SK-N-SH (cell line): ENCODE results near the gene RPS6KC1. TPM values are rescaled to one million over a fixed set of nuclear protein-coding genes. Genes with fewer than 3 reads are reported as not detected.
"Not testable (repeated sequence)": the region's sequence is repeated elsewhere in the genome, so short reads cannot be mapped to it uniquely, and the experiment has no call there.

Experiments used
- CTCF ChIA-PET: fragments of 300-600, 350-600 bp; formaldehyde crosslinking; extraction: SDS; loops from one replicate; lab custom pipeline; 2021; lab: Yijun Ruan, JAX
- POLR2A ChIA-PET: fragments of 350-600 bp; sonication (Branson Sonifier 250); formaldehyde crosslinking; extraction: SDS; loops from one replicate; lab custom pipeline; 2020; ENCODE audit warnings: antibody characterized with exemption, inconsistent platforms; lab: Yijun Ruan, JAX
- DNase-seq: peaks from one replicate; pipeline ENCODE4 v3.0.0; 2012
- H2AFZ ChIP-seq: fragments of 200-600 bp; sonication (generic); 2 replicates; pipeline ENCODE4 v1.8.1; 2016; ENCODE audit warnings: antibody characterized with exemption, mild to moderate bottlenecking, low read depth
- H3F3A ChIP-seq: fragments of 200-600 bp; sonication (generic); replicated peaks from 2 replicates; pipeline ENCODE3; 2016; ENCODE audit warnings: antibody characterized with exemption, mild to moderate bottlenecking; ENCODE audit not compliant: insufficient read depth
- H3K27ac ChIP-seq, 2 experiments: fragments of 200-500 bp in 1 of 2; fragments of 200-600 bp in 1 of 2; sonication (Bioruptor generic) in 1 of 2; sonication (generic), shearing (Covaris generic) in 1 of 2; 2 replicates each; pipeline versions ENCODE4 v1.5.1 to v1.6.1; 2014 to 2016; ENCODE audit warnings: low read depth in 2 of 2, inconsistent platforms in 1 of 2, low read length in 1 of 2, mild to moderate bottlenecking in 1 of 2, mixed read lengths in 1 of 2
- H3K27me3 ChIP-seq: fragments of 200-600 bp; sonication (generic), shearing (Covaris generic); 2 replicates; pipeline ENCODE4 v1.6.1; 2016; ENCODE audit warnings: mixed run types; ENCODE audit not compliant: insufficient read depth
- H3K36me3 ChIP-seq, 2 experiments: fragments of 200-500 bp in 1 of 2; fragments of 200-600 bp in 1 of 2; sonication (Bioruptor generic) in 1 of 2; sonication (generic) in 1 of 2; replicated peaks in 1 of 2; 2 replicates each; pipeline versions ENCODE3 to v1.5.1; 2014 to 2016; ENCODE audit warnings: low read length in 1 of 2, mild to moderate bottlenecking in 1 of 2; ENCODE audit not compliant: insufficient read depth in 2 of 2, control insufficient read depth in 1 of 2
- H3K4me1 ChIP-seq, 2 experiments: fragments of 200-500 bp in 1 of 2; fragments of 200-600 bp in 1 of 2; sonication (Bioruptor generic) in 1 of 2; sonication (generic), shearing (Covaris generic) in 1 of 2; 2 replicates each; pipeline versions ENCODE4 v1.5.1 to v1.6.1; 2014 to 2016; ENCODE audit warnings: low read depth in 1 of 2, low read length in 1 of 2, mixed run types in 1 of 2; ENCODE audit not compliant: insufficient read depth in 2 of 2, control insufficient read depth in 1 of 2
- H3K4me2 ChIP-seq: fragments of 200-600 bp; sonication (generic), shearing (Covaris generic); 2 replicates; pipeline ENCODE4 v1.6.1; 2017; ENCODE audit warnings: mixed run types
- H3K4me3 ChIP-seq, 2 experiments: fragments of 200-500 bp in 1 of 2; fragments of 200-600 bp in 1 of 2; sonication (Bioruptor generic) in 1 of 2; sonication (generic), shearing (Covaris generic) in 1 of 2; 2 replicates each; pipeline versions ENCODE4 v1.5.1 to v1.8.1; 2014 to 2016; ENCODE audit warnings: low read depth in 2 of 2, inconsistent platforms in 1 of 2, low read length in 1 of 2, mild to moderate bottlenecking in 1 of 2, mixed read lengths in 1 of 2, moderate library complexity in 1 of 2
- H3K79me2 ChIP-seq: fragments of 200-600 bp; sonication (generic); 2 replicates; pipeline ENCODE4 v1.8.1; 2017; ENCODE audit warnings: mild to moderate bottlenecking; ENCODE audit not compliant: insufficient read depth
- H3K9ac ChIP-seq: fragments of 200-600 bp; sonication (generic); 2 replicates; pipeline ENCODE4 v1.6.1; 2017; ENCODE audit warnings: mixed run types
- H3K9me2 ChIP-seq: fragments of 200-600 bp; sonication (generic); 2 replicates; pipeline ENCODE4 v1.6.1; 2017; ENCODE audit warnings: mixed run types
- H3K9me3 ChIP-seq: fragments of 200-600 bp; sonication (generic); 2 replicates; pipeline ENCODE4 v1.6.1; 2017; ENCODE audit warnings: mixed run types, mild to moderate bottlenecking, moderate library complexity
- H4K20me1 ChIP-seq: fragments of 200-600 bp; sonication (generic); 2 replicates; pipeline ENCODE4 v1.6.1; 2017; ENCODE audit warnings: mild to moderate bottlenecking, mixed run types; ENCODE audit not compliant: insufficient read depth
- CHD2 ChIP-seq: fragments of 150-350 bp; IDR thresholded peaks from 2 replicates; pipeline ENCODE4 v1.6.1; 2018; ENCODE audit warnings: low read length; ENCODE audit not compliant: partially characterized antibody
- CTCF ChIP-seq: fragments of 200-600 bp; sonication (generic); IDR thresholded peaks from 2 replicates; pipeline ENCODE4 v1.6.1; 2017; ENCODE audit warnings: antibody characterized with exemption, mild to moderate bottlenecking, moderate library complexity
- EP300 ChIP-seq, 2 experiments: IDR thresholded peaks; 2 replicates each; pipeline versions ENCODE4 v1.4.0 to v1.6.1; 2012; ENCODE audit warnings: borderline replicate concordance in 1 of 2, low read depth in 1 of 2, low read length in 1 of 2
- GABPA ChIP-seq: IDR thresholded peaks from 2 replicates; pipeline ENCODE4 v1.4.0; 2012; ENCODE audit warnings: low read depth, mild to moderate bottlenecking
- JUND ChIP-seq: IDR thresholded peaks from 2 replicates; pipeline ENCODE4 v1.4.0; 2012
- MAX ChIP-seq: IDR thresholded peaks from 2 replicates; pipeline ENCODE4 v1.4.0; 2012; ENCODE audit warnings: low read depth
- MXI1 ChIP-seq: IDR thresholded peaks from 2 replicates; pipeline ENCODE4 v1.6.1; 2012; ENCODE audit warnings: mild to moderate bottlenecking, low read depth, low read length, improper control_type of control experiment
- NRF1 ChIP-seq: IDR thresholded peaks from 2 replicates; pipeline ENCODE4 v1.6.1; 2012; ENCODE audit warnings: low read depth, mild to moderate bottlenecking, low read length
- POLR2AphosphoS5 ChIP-seq: IDR thresholded peaks from 2 replicates; pipeline ENCODE4 v1.6.1; 2012; ENCODE audit warnings: low read depth, low read length
- RAD21 ChIP-seq: IDR thresholded peaks from 2 replicates; pipeline ENCODE4 v1.6.1; 2012; ENCODE audit warnings: mild to moderate bottlenecking, low read length
- REST ChIP-seq: IDR thresholded peaks from 2 replicates; pipeline ENCODE4 v1.6.1; 2012; ENCODE audit warnings: mild to moderate bottlenecking, low read depth, low read length, moderate library complexity
- RXRA ChIP-seq: IDR thresholded peaks from 2 replicates; pipeline ENCODE4 v1.4.0; 2012; ENCODE audit warnings: low read depth, mild to moderate bottlenecking, borderline replicate concordance
- SMC3 ChIP-seq: IDR thresholded peaks from 2 replicates; pipeline ENCODE4 v1.6.1; 2012; ENCODE audit warnings: low read depth, low read length, improper control_type of control experiment
- WGBS: methylation state at CpG from one replicate; pipeline ENCODE4 v1.1.6; 2017; ENCODE audit warnings: low lambda C conversion rate; 5-methylcytosine and 5-hydroxymethylcytosine counted together
- polyA plus RNA-seq, 3 experiments: library from polyadenylated mRNA; depleted of rRNA; stranded (reverse); fragments of >200 nt; gene quantifications; 2 replicates each; pipeline ENCODE4 v1.2.3, GENCODE V29; 2012
- TF ChIP-seq, protein P1 (sequence below): IDR thresholded peaks from 2 replicates; pipeline ENCODE4; 2012
- TF ChIP-seq, protein P2 (sequence below): fragments of 150-350 bp; IDR thresholded peaks from 2 replicates; pipeline ENCODE4 v1.6.1; 2016; ENCODE audit warnings: mild to moderate bottlenecking, low read depth, low read length

The RPS6KC1 gene
- polyA plus RNA-seq, 1 of the 3 experiments (the other 2 are of a cell fraction), result 7.8 TPM

GRCh38 chr1:213099682-213100399, 48.8 kb downstream of the RPS6KC1 start:
- H3F3A ChIP-seq, result no peaks in the 10 kb centered on the region
- peaks cover 8% of the 10 kb centered on the region for H3K79me2 ChIP-seq
- H4K20me1 ChIP-seq, result no peaks in the 10 kb centered on the region
- H3K4me1 ChIP-seq, result no peaks in the 10 kb centered on the region
- no peaks in the 10 kb centered on the region for H3K9me3 ChIP-seq
- no peak overlapping the region for H3K9ac ChIP-seq
- no peak for DNase-seq
- H2AFZ ChIP-seq, result no peak overlapping the region; the same call in 1 of the 2 replicates
- H3K36me3 ChIP-seq, result peaks cover 5 to 20% of the 10 kb centered on the region in 2 experiments
- H3K27ac ChIP-seq, result no peak overlapping the region
- H3K4me2 ChIP-seq, result no peak overlapping the region
- POLR2A ChIA-PET, result no interaction called here
- CTCF ChIA-PET, result no interaction called here
- H3K4me3 ChIP-seq, result no peak overlapping the region
- H3K9me2 ChIP-seq, result no peaks in the 10 kb centered on the region
- TF ChIP-seq RAD21 (no peak), REST (no peak), SMC3 (no peak), NRF1 (no peak), JUND (no peak), POLR2AphosphoS5 (no peak), MAX (no peak), RXRA (no peak), GABPA (no peak), EP300 (IDR thresholded peaks at IDR 0.05; ENCODE audit: borderline replicate concordance in 1 of 2, low read depth in 1 of 2, low read length in 1 of 2) (no peak), CHD2 (no peak), MXI1 (no peak), CTCF (no peak)
- TF ChIP-seq, protein P1, sequence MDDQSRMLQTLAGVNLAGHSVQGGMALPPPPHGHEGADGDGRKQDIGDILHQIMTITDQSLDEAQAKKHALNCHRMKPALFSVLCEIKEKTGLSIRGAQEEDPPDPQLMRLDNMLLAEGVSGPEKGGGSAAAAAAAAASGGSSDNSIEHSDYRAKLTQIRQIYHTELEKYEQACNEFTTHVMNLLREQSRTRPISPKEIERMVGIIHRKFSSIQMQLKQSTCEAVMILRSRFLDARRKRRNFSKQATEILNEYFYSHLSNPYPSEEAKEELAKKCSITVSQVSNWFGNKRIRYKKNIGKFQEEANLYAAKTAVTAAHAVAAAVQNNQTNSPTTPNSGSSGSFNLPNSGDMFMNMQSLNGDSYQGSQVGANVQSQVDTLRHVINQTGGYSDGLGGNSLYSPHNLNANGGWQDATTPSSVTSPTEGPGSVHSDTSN, result no peak
- TF ChIP-seq, protein P2, sequence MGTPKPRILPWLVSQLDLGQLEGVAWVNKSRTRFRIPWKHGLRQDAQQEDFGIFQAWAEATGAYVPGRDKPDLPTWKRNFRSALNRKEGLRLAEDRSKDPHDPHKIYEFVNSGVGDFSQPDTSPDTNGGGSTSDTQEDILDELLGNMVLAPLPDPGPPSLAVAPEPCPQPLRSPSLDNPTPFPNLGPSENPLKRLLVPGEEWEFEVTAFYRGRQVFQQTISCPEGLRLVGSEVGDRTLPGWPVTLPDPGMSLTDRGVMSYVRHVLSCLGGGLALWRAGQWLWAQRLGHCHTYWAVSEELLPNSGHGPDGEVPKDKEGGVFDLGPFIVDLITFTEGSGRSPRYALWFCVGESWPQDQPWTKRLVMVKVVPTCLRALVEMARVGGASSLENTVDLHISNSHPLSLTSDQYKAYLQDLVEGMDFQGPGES, result no peak
- H3K27me3 ChIP-seq, result no peaks in the 10 kb centered on the region
- 72% methylated on average over 4 of the region's 4 CpGs for WGBS

DNA sequence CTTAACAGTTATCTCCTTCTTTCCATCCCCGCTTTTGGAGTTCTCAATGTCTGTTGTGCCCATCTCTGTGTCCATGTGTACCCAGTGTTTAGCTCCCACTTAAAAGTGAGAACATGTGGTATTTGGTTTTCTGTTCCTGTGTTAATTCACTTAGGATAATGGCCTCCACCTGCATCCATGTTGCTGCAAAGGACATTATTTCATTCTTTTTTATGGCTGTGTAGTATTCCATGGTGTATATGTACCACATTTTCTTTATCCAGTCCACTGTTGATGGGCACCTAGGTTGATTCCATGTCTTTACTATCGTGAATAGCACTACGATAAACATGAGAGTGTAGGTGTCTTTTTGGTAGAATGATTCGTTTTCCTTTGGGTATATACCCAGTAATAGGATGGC, 49.5 kb downstream of the RPS6KC1 start:
- H3K9me2 ChIP-seq, H3K9me3 ChIP-seq, H3K9ac ChIP-seq, H3F3A ChIP-seq, H3K27ac ChIP-seq, H3K4me2 ChIP-seq, H3K4me3 ChIP-seq, H2AFZ ChIP-seq, H3K4me1 ChIP-seq, H4K20me1 ChIP-seq, POLR2A ChIA-PET, CTCF ChIA-PET, H3K79me2 ChIP-seq, DNase-seq, H3K27me3 ChIP-seq: not testable (repeated sequence)
- peaks cover 5 to 20% of the 10 kb centered on the region in 2 experiments for H3K36me3 ChIP-seq
- WGBS, result 100% methylated on average over 4 of the region's 4 CpGs
